ENCODE results near the gene ARPC2.

Gene ARPC2

DNA sequence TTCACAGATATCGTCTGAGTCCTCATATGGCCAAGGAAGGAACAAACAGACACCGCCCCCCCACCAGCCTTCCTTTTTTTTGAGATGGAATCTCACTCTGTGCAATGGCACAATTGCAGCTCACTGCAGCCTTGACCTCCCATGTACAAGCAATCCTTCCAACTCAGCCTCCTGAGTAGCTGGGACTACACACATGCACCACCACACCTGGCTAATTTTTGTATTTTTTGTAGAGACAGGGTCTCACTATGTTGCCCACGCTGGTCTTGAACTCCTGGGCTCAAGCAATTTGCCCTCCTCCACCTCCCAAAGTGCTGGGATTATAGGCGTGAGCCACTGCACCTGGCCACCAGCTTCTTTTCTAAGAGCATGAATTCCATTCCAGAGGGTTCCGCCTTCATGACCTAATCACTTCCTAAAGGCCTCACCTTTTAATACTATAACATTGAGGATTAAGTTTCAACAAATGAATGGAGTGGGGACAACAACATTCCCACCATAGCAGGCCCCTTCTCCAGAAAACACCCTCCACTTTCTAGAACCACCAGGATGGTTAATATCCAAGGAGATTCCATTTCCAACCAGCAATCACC, 77.5 kb downstream of the ARPC2 start:
- DNase-seq (ENCODE audit: low read depth in 1 of 2, low spot score in 1 of 2): no peak
- Histone ChIP-seq H3K27me3 (ENCODE audit: insufficient read depth, poor library complexity, severe bottlenecking) (no peaks in the 10 kb centered on the region), H3K27ac (replicated peaks) (no peak overlapping the region), H3K4me3 (replicated peaks; ENCODE audit: insufficient read depth, low read length) (no peak overlapping the region)
- TF ChIP-seq CTCF (IDR thresholded peaks at IDR 0.05; ENCODE audit: insufficient read depth, low read length) (no peak), POLR2AphosphoS5 (IDR thresholded peaks at IDR 0.05; ENCODE audit: low read depth) (no peak), SPI1 (IDR thresholded peaks at IDR 0.05; ENCODE audit: borderline replicate concordance, low read depth) (no peak), GABPA (IDR thresholded peaks at IDR 0.05; ENCODE audit: low read depth) (no peak)
- TF ChIP-seq, protein P1, sequence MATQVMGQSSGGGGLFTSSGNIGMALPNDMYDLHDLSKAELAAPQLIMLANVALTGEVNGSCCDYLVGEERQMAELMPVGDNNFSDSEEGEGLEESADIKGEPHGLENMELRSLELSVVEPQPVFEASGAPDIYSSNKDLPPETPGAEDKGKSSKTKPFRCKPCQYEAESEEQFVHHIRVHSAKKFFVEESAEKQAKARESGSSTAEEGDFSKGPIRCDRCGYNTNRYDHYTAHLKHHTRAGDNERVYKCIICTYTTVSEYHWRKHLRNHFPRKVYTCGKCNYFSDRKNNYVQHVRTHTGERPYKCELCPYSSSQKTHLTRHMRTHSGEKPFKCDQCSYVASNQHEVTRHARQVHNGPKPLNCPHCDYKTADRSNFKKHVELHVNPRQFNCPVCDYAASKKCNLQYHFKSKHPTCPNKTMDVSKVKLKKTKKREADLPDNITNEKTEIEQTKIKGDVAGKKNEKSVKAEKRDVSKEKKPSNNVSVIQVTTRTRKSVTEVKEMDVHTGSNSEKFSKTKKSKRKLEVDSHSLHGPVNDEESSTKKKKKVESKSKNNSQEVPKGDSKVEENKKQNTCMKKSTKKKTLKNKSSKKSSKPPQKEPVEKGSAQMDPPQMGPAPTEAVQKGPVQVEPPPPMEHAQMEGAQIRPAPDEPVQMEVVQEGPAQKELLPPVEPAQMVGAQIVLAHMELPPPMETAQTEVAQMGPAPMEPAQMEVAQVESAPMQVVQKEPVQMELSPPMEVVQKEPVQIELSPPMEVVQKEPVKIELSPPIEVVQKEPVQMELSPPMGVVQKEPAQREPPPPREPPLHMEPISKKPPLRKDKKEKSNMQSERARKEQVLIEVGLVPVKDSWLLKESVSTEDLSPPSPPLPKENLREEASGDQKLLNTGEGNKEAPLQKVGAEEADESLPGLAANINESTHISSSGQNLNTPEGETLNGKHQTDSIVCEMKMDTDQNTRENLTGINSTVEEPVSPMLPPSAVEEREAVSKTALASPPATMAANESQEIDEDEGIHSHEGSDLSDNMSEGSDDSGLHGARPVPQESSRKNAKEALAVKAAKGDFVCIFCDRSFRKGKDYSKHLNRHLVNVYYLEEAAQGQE (IDR thresholded peaks at IDR 0.05; ENCODE audit: insufficient replicate concordance, low read depth): no peak

GRCh38 chr2:218295029-218295428, 78.0 kb downstream of the ARPC2 start:
- TF ChIP-seq GABPA (IDR thresholded peaks at IDR 0.05; ENCODE audit: low read depth) (no peak), POLR2AphosphoS5 (IDR thresholded peaks at IDR 0.05; ENCODE audit: low read depth) (no peak), SPI1 (IDR thresholded peaks at IDR 0.05; ENCODE audit: borderline replicate concordance, low read depth) (no peak), CTCF (IDR thresholded peaks at IDR 0.05; ENCODE audit: insufficient read depth, low read length) (no peak)
- TF ChIP-seq, protein P1 (IDR thresholded peaks at IDR 0.05; ENCODE audit: insufficient replicate concordance, low read depth): no peak
- Histone ChIP-seq H3K4me3 (replicated peaks; ENCODE audit: insufficient read depth, low read length) (no peak overlapping the region), H3K27ac (replicated peaks) (no peak overlapping the region), H3K27me3 (ENCODE audit: insufficient read depth, poor library complexity, severe bottlenecking) (no peaks in the 10 kb centered on the region)
- no peak for DNase-seq (ENCODE audit: low read depth in 1 of 2, low spot score in 1 of 2)

DNA sequence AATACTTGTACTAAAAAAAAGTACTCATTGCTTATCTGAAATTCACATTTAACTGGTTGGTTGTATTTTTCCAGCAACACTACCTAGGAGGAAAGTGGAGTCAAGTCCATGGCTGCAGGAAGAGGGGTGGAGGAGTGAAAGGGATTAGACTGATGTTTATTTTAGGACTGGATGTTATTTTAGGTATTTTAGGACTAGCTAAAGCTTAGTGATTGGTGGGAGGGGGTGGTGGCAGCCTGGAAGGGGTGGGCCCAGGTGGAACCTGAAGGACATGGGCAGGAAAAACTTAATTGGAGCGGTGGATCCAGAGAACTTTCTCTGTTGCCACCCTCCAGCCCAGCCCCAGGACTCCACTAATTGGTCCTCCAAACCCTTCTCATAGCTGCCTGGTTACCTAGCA, 79.2 kb downstream of the ARPC2 start:
- no peak overlapping the region for H3K27ac ChIP-seq (replicated peaks)
- H3K4me3 ChIP-seq (replicated peaks; ENCODE audit: insufficient read depth, low read length): no peak overlapping the region
- no peak for DNase-seq (ENCODE audit: low read depth in 1 of 2, low spot score in 1 of 2)
- TF ChIP-seq POLR2AphosphoS5 (IDR thresholded peaks at IDR 0.05; ENCODE audit: low read depth) (no peak), CTCF (IDR thresholded peaks at IDR 0.05; ENCODE audit: insufficient read depth, low read length) (no peak), SPI1 (IDR thresholded peaks at IDR 0.05; ENCODE audit: borderline replicate concordance, low read depth) (no peak), GABPA (IDR thresholded peaks at IDR 0.05; ENCODE audit: low read depth) (no peak)
- TF ChIP-seq, protein P1 (IDR thresholded peaks at IDR 0.05; ENCODE audit: insufficient replicate concordance, low read depth): no peak
- H3K27me3 ChIP-seq (ENCODE audit: insufficient read depth, poor library complexity, severe bottlenecking): no peaks in the 10 kb centered on the region
